GM10248 (cell line): ENCODE measurements around the gene PNPLA1.

ENCODE experiments used
- CTCF ChIA-PET: fragments of 300-600 bp; sonication (Branson Sonifier 250); formaldehyde crosslinking; extraction: SDS; loops from one replicate; lab custom pipeline; 2021; ENCODE audit warnings: antibody characterized with exemption; lab: Yijun Ruan, JAX
- POLR2A ChIA-PET: fragments of 350-650 bp; sonication (Branson Sonifier 250); formaldehyde crosslinking; extraction: SDS; loops from one replicate; lab custom pipeline; 2020; ENCODE audit warnings: antibody characterized with exemption; lab: Yijun Ruan, JAX
- DNase-seq: peaks from one replicate; pipeline ENCODE4 v3.0.0; 2012; ENCODE audit errors: extremely low spot score
- TF ChIP-seq, protein P1 (sequence below): IDR thresholded peaks from 2 replicates; pipeline ENCODE4 v1.5.1; 2012; ENCODE audit warnings: mild to moderate bottlenecking, low read depth; ENCODE audit errors: extremely low read depth, missing control alignments, control extremely low read depth

PNPLA1 gene

DNA sequence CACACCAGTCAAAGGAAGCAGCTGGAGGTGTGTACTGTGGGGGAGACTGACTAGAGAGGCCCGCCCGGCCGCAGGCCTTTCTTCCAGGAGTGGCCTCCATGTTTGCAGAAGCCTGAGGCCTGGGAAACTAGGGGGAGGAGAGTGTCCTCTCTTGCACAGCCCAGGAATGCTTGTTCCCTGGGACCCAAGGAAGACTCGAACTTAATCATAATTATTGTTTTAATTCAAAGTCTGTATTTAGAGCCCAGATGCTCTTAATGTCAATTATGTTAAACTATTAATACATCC is 43.7 kb downstream of the PNPLA1 start:
- ChIA-PET POLR2A (no interaction called here), CTCF (interaction anchor here (1.2 to 3.8 kb wide), 4 partner anchors 11 to 21 kb away, joined by 3 to 28 read pairs (median 4); no protein-coding TSS in a partner anchor)
- TF ChIP-seq, protein P1, sequence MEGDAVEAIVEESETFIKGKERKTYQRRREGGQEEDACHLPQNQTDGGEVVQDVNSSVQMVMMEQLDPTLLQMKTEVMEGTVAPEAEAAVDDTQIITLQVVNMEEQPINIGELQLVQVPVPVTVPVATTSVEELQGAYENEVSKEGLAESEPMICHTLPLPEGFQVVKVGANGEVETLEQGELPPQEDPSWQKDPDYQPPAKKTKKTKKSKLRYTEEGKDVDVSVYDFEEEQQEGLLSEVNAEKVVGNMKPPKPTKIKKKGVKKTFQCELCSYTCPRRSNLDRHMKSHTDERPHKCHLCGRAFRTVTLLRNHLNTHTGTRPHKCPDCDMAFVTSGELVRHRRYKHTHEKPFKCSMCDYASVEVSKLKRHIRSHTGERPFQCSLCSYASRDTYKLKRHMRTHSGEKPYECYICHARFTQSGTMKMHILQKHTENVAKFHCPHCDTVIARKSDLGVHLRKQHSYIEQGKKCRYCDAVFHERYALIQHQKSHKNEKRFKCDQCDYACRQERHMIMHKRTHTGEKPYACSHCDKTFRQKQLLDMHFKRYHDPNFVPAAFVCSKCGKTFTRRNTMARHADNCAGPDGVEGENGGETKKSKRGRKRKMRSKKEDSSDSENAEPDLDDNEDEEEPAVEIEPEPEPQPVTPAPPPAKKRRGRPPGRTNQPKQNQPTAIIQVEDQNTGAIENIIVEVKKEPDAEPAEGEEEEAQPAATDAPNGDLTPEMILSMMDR: no peak
- DNase-seq: no peak

- ChIA-PET POLR2A (no interaction called here), CTCF (interaction anchor here (1.4 to 1.9 kb wide), 2 partner anchors 12 to 27 kb away, joined by 3 to 10 read pairs; no protein-coding TSS in a partner anchor)
- no peak for DNase-seq
- TF ChIP-seq, protein P1: no peak
Observed at GRCh38 chr6:36314221-36315014, 44.6 kb downstream of the PNPLA1 start.

DNA sequence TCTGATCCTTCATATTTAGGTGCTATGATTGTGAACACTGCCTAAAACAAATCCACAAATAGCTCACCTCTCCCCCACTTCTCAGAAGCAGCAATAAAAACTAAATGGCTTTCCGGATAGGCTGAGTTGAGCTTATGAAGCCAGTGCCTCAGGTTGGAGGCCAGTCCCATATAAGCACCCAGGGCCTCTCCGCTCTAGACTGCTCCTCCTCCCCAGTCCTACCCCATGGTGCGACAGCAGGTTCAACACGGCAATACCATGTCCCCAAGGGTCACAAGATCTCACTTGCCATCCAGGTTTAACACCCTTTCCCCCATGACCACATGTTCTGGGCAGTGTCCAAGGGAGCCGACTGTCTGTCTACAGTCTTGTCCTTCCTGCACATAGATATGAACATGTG is 46.1 kb downstream of the PNPLA1 start:
- TF ChIP-seq, protein P1: no peak
- DNase-seq: no peak
- POLR2A ChIA-PET: no interaction called here
- CTCF ChIA-PET: interaction anchor here (1.1 to 2.3 kb wide), 6 partner anchors 8 to 25 kb away, joined by 3 to 10 read pairs (median 6); no protein-coding TSS in a partner anchor

DNA sequence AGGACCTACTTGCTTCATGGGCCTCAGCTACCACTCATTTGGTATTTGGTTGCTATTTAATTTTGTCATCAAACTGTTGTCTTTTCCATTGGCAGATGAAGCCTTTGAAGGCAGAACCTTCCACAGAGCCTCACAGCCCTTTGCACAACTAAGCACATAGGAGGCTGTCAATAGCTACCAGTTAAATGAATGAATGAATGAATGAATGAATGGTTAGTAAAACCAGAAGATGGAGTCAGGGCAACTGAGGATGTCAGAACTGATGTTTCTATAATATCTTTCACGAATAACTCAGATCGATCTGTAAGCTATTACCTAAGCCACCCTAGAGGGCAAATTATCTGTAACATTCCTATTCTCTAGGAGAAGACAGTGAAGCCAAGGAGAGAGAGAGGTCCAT is 47.8 kb downstream of the PNPLA1 start:
- TF ChIP-seq, protein P1: no peak
- DNase-seq: no peak
- ChIA-PET CTCF (interaction anchor here (0.6 to 2.5 kb wide), 10 partner anchors 9 to 101 kb away, joined by 3 to 16 read pairs (median 4); no protein-coding TSS in a partner anchor), POLR2A (no interaction called here)

- TF ChIP-seq, protein P1: no peak
- CTCF ChIA-PET: interaction anchor here (1.2 to 2.5 kb wide), 7 partner anchors 10 to 48 kb away, joined by 3 to 16 read pairs (median 4); no protein-coding TSS in a partner anchor
- no peak for DNase-seq
Observed at GRCh38 chr6:36318690-36319435, 49.0 kb downstream of the PNPLA1 start.

DNA sequence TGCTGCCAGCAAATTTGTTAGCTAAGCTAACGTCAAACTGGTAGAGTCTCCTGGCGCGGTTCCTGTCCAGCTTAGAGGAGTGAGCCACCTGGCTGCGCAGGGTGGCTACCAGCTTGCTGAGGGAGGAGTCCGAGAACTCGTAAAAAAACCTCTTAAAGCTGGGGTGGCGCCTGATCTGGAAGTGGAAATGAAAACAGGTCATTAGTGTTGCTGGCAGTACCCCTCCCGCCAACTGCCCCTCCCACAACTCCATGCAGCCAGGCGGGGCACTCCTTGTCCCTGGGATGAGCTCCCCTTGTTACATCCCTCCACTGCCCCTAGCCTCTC is 49.5 kb downstream of the PNPLA1 start:
- ChIA-PET POLR2A (no interaction called here), CTCF (interaction anchor here (1.2 to 1.4 kb wide), 4 partner anchors 10 to 48 kb away, joined by 3 to 10 read pairs (median 3); no protein-coding TSS in a partner anchor)
- no peak for DNase-seq
- TF ChIP-seq, protein P1: no peak

More at GRCh38 chr6:36318690-36319435, 49.0 kb downstream of the PNPLA1 start:
- POLR2A ChIA-PET: no interaction called here
